GM12873 (cell line): ENCODE data around the gene ACTL9.

Experiments used
- CTCF ChIP-seq: IDR thresholded peaks from 2 replicates; pipeline ENCODE4 v1.5.1; 2012; ENCODE audit warnings: low read depth, mild to moderate bottlenecking, moderate library complexity, low read length, control low read depth; ENCODE audit not compliant: insufficient read depth; ENCODE audit errors: missing control alignments

ACTL9 gene

GRCh38 chr19:8698433-8699063 is at the start of gene ACTL9:
ACTL9 (minus strand) TSS chr19:8698795; CDS start chr19:8698701, 94 bp downstream.
- no peak for TF ChIP-seq CTCF

- no peak for TF ChIP-seq CTCF
These were observed 39.8 kb upstream of the ACTL9 start for GRCh38 chr19:8738377-8738776.

- TF ChIP-seq CTCF = no peak
These were observed 33.0 kb upstream of the ACTL9 start for GRCh38 chr19:8731428-8732169.

GRCh38 chr19:8724276-8724675 is 25.7 kb upstream of the ACTL9 start:
- no peak for TF ChIP-seq CTCF

- TF ChIP-seq CTCF = no peak
These were observed 23.4 kb upstream of the ACTL9 start for GRCh38 chr19:8722032-8722431.

- no peak for TF ChIP-seq CTCF
These were observed 22.7 kb upstream of the ACTL9 start, which contains the start of gene OR2Z1 for GRCh38 chr19:8721334-8721733. OR2Z1 (plus strand) TSS chr19:8721634; CDS start chr19:8731029, 9,395 bp downstream.

- no peak for TF ChIP-seq CTCF
These were observed 7.1 kb upstream of the ACTL9 start for GRCh38 chr19:8705742-8706141.
